K562 (cell line): ENCODE results near the gene OARD1. TPM values are rescaled to one million over a fixed set of nuclear protein-coding genes. Genes with fewer than 3 reads are reported as not detected.

Experiments
- ATAC-seq: fragments of 200-7000 bp; cut with Tn5 transposase; 3 replicates; pipeline ENCODE4 v1.9.1; 2020; ENCODE audit warnings: moderate library complexity
- BruUV-seq: library from RNA; stranded (reverse); fragments of 400-500 nt; replicated peaks from 2 replicates; lab custom pipeline; 2021; lab: Mats Ljungman, UMichigan
- CTCF ChIA-PET: fragments of 300-600 bp; formaldehyde crosslinking; extraction: SDS; loops from one replicate; lab custom pipeline; 2021; ENCODE audit warnings: low intra/inter-chr PET ratio; lab: Yijun Ruan, JAX
- POLR2A ChIA-PET: fragments of 300-600, 350-650 bp; sonication (Branson Sonifier 250); formaldehyde crosslinking; extraction: SDS; loops from one replicate; lab custom pipeline; 2021; ENCODE audit warnings: antibody characterized with exemption, inconsistent platforms; lab: Yijun Ruan, JAX
- DNase-seq, 4 experiments: peaks; one replicate each; pipeline versions ENCODE4 v3.0.0 to v3.0.0-alpha.2; 2011 to 2018; ENCODE audit warnings: low spot score in 3 of 4, mixed read lengths in 3 of 4; ENCODE audit errors: extremely low read depth in 1 of 4
- FAIRE-seq: peaks from 2 replicates; lab custom pipeline; 2011; peaks lifted over from hg19 to GRCh38; lab: Jason Lieb, UNC
- H2AFZ ChIP-seq: 2 replicates; pipeline ENCODE4 v1.6.0; 2011; ENCODE audit warnings: low read depth, low read length, control low read depth, inconsistent platforms
- H3K27ac ChIP-seq: fragments of 200-600 bp; 3 replicates; pipeline ENCODE4 v1.8.0; 2011; ENCODE audit warnings: low read depth, mild to moderate bottlenecking, control low read depth, inconsistent platforms, low read length, moderate library complexity, mixed read lengths; ENCODE audit errors: extremely low read depth
- H3K27me3 ChIP-seq, 2 experiments: fragments of 300-600 bp in 1 of 2; 2 replicates in 1 of 2; 3 replicates in 1 of 2; pipeline versions ENCODE4 v1.6.0 to v1.8.0; 2011; ENCODE audit warnings: inconsistent platforms in 2 of 2, low read length in 2 of 2, mild to moderate bottlenecking in 1 of 2, mixed read lengths in 1 of 2, moderate library complexity in 1 of 2; ENCODE audit not compliant: control insufficient read depth in 2 of 2, insufficient read depth in 2 of 2
- H3K36me3 ChIP-seq: fragments of 300-600 bp; 3 replicates; pipeline ENCODE4 v1.8.0; 2011; ENCODE audit warnings: mild to moderate bottlenecking, low read length, inconsistent platforms; ENCODE audit not compliant: control insufficient read depth, insufficient read depth
- H3K4me1 ChIP-seq, 2 experiments: fragments of 200-600 bp in 1 of 2; replicated peaks in 1 of 2; 2 replicates in 1 of 2; 3 replicates in 1 of 2; pipeline versions ENCODE4 v1.5.1 to v1.8.0; 2011; ENCODE audit warnings: inconsistent platforms in 2 of 2, low read length in 2 of 2, mild to moderate bottlenecking in 1 of 2, mixed read lengths in 1 of 2, moderate library complexity in 1 of 2; ENCODE audit not compliant: control insufficient read depth in 2 of 2, insufficient read depth in 2 of 2
- H3K4me2 ChIP-seq: 2 replicates; pipeline ENCODE4 v1.6.1; 2011; ENCODE audit warnings: low read length, control low read depth, inconsistent platforms, mixed read lengths; ENCODE audit not compliant: insufficient read depth
- H3K4me3 ChIP-seq: fragments of 200-600 bp; sonication (generic), shearing (Covaris generic); 2 replicates; pipeline ENCODE4 v1.5.1; 2016; ENCODE audit warnings: control low read depth, inconsistent platforms
- H3K79me2 ChIP-seq: fragments of 200-600 bp; 3 replicates; pipeline ENCODE4 v1.8.0; 2011; ENCODE audit warnings: low read length, inconsistent platforms; ENCODE audit not compliant: control insufficient read depth, insufficient read depth
- H3K9ac ChIP-seq, 2 experiments: 2 replicates each; pipeline versions ENCODE4 v1.6.0 to v1.6.1; 2011; ENCODE audit warnings: low read depth in 2 of 2, low read length in 2 of 2, control low read depth in 1 of 2, inconsistent platforms in 1 of 2, mild to moderate bottlenecking in 1 of 2, mixed read lengths in 1 of 2; ENCODE audit not compliant: insufficient read depth in 1 of 2
- H3K9me1 ChIP-seq: one replicate; pipeline ENCODE4 v1.6.0; 2011; ENCODE audit warnings: inconsistent platforms, mild to moderate bottlenecking, low read length, moderate library complexity; ENCODE audit not compliant: control insufficient read depth, insufficient read depth
- H3K9me3 ChIP-seq: replicated peaks from 2 replicates; pipeline ENCODE4 v1.5.1; 2011; ENCODE audit warnings: low read depth, low read length, inconsistent platforms; ENCODE audit not compliant: control insufficient read depth, insufficient read depth
- H4K20me1 ChIP-seq: replicated peaks from 2 replicates; pipeline ENCODE4 v1.6.1; 2011; ENCODE audit warnings: low read length, inconsistent platforms, mixed read lengths; ENCODE audit not compliant: control insufficient read depth, insufficient read depth
- ATF7 ChIP-seq: fragments of 450-650 bp; IDR thresholded peaks from 2 replicates; pipeline ENCODE4 v1.7.1; 2014; ENCODE audit warnings: mild to moderate bottlenecking, moderate library complexity
- BRD9 ChIP-seq: fragments of 450-650 bp; IDR thresholded peaks from 2 replicates; pipeline ENCODE4 v1.6.1; 2018; ENCODE audit warnings: low read depth; ENCODE audit not compliant: partially characterized antibody
- DIDO1 ChIP-seq: fragments of 450-650 bp; IDR thresholded peaks from 2 replicates; pipeline ENCODE4 v1.6.1; 2016; ENCODE audit warnings: low read depth, missing biosample characterization, missing genetic modification characterization
- DMBX1 ChIP-seq: fragments of 250-450 bp; sonication (Bioruptor Pico); IDR thresholded peaks from 2 replicates; pipeline ENCODE4 v1.8.0; 2022; ENCODE audit warnings: inconsistent platforms, mild to moderate bottlenecking, moderate library complexity, borderline replicate concordance
- E2F8 ChIP-seq: fragments of 450-650 bp; IDR thresholded peaks from 2 replicates; pipeline ENCODE4 v1.7.1; 2018; ENCODE audit warnings: mild to moderate bottlenecking, low read depth; ENCODE audit not compliant: partially characterized antibody
- HLTF ChIP-seq: fragments of 450-650 bp; IDR thresholded peaks from 2 replicates; pipeline ENCODE4 v1.6.1; 2016
- NCOA1 ChIP-seq: fragments of 450-650 bp; IDR thresholded peaks from 2 replicates; pipeline ENCODE4 v1.6.1; 2016; ENCODE audit warnings: low read depth
- ZNF232 ChIP-seq: sonication (generic); formaldehyde crosslinking; IDR thresholded peaks from 2 replicates; pipeline ENCODE4 v1.8.0; 2022; ENCODE audit warnings: mild to moderate bottlenecking, missing genetic modification reagents
- WGBS: fragments of 100-300 bp; shearing (Covaris generic); methylation state at CpG from one replicate; pipeline ENCODE4 v1.1.6; 2016; ENCODE audit warnings: low coverage, mixed read lengths; ENCODE audit not compliant: insufficient coverage; ENCODE audit errors: missing lambda C conversion rate; 5-methylcytosine and 5-hydroxymethylcytosine counted together
- in situ Hi-C: fragments of 300-500 bp; cut with MboI; formaldehyde crosslinking; loops from 4 replicates; pipeline ENCODE4 v1.15.0; 2018; ENCODE audit warnings: inconsistent platforms, mixed read lengths
- intact Hi-C: fragments of 100-400 bp; cut with micrococcal nuclease; formaldehyde crosslinking; loops from 2 replicates; pipeline ENCODE4 v1.14.2; 2022
- polyA plus RNA-seq, 8 experiments: library from polyadenylated mRNA; depleted of rRNA in 4 of 8; stranded (reverse) in 5 of 8; unstranded in 3 of 8; fragments of >200 nt; fragmentation: Nextera tagmentation in 2 of 8; fragmentation: Illumina TruSeq in 1 of 8; extraction: Ambion mirVana in 2 of 8; extraction: Trizol in 1 of 8; gene quantifications; 2 replicates each; pipeline versions ENCODE4 v1.2.1 to v1.2.3, GENCODE V29; 2011 to 2014; ENCODE audit warnings: inconsistent platforms in 1 of 8, missing spikeins in 1 of 8
- total RNA-seq, 7 experiments: library from RNA; depleted of rRNA in 6 of 7; stranded (reverse); fragments of >200 nt in 6 of 7; fragmentation: Illumina TruSeq in 2 of 7; extraction: Trizol in 2 of 7; gene quantifications; 2 replicates each; pipeline versions ENCODE4 v1.2.1 to v1.2.3, GENCODE V29; 2011 to 2021; ENCODE audit warnings: low replicate concordance in 1 of 7

OARD1 gene
- total and polyA plus RNA-seq, 9 of the 15 experiments (the other 6 are each of a cell fraction or from before 2014, with no cell fraction given) = 43.4 to 88.3 (median 61.1) TPM

- ChIA-PET POLR2A (interaction anchor here (0.6 to 1.4 kb wide), 3 partner anchors 9 to 300 kb away, joined by 3 to 5 read pairs (median 3); no protein-coding TSS in a partner anchor), CTCF (interaction anchor here (0.6 kb wide), 1 partner anchor 37 kb away, joined by 3 read pairs; no protein-coding TSS in a partner anchor)
- peaks cover 3% of the 10 kb centered on the region for H3K9me1 ChIP-seq
- no peak for ATAC-seq
- no peaks in the 10 kb centered on the region for H3K9me3 ChIP-seq
- no peak for DNase-seq
- BruUV-seq = no TSS peak
- no peak overlapping the region for H3K9ac ChIP-seq
- H3K79me2 ChIP-seq = no peaks in the 10 kb centered on the region
- H3K4me2 ChIP-seq = no peak overlapping the region
- FAIRE-seq = no peak
- 42% methylated on average over 2 of the region's 2 CpGs for WGBS
- H3K4me1 ChIP-seq = peaks cover 4 to 9% of the 10 kb centered on the region in 2 experiments; a peak in 3 of 5 replicates
- H3K36me3 ChIP-seq = no peaks in the 10 kb centered on the region
- H4K20me1 ChIP-seq = peaks cover 7% of the 10 kb centered on the region; the same call in 1 of the 2 replicates
- in situ Hi-C loops = loop anchor here (25.0 kb wide), 1 partner anchor 1674 kb away; no protein-coding TSS in a partner anchor
- H3K27ac ChIP-seq = no peak overlapping the region
- H3K4me3 ChIP-seq = no peak overlapping the region
- no peak overlapping the region for H2AFZ ChIP-seq
- peaks cover 0 to 13% of the 10 kb centered on the region in 2 experiments; a peak in 2 of 5 replicates for H3K27me3 ChIP-seq
- intact Hi-C loops = no loop called here
- TF ChIP-seq HLTF = no peak
- TF ChIP-seq ZNF232 (CRISPR knock-in tag) = no peak
- TF ChIP-seq ATF7 = no peak
- TF ChIP-seq E2F8 = no peak
- no peak for TF ChIP-seq BRD9
- TF ChIP-seq DMBX1 (CRISPR knock-in tag) = no peak
- TF ChIP-seq NCOA1 = no peak
- no peak for TF ChIP-seq DIDO1 (tag)
- TF ChIP-seq, all 486 proteins: peak for 0
Observed at GRCh38 chr6:41036601-41037000, 35.6 kb downstream of the OARD1 start.
